Vagina (tissue), 2 donors: ENCODE results near the gene ZFX.

ENCODE experiments used
- POLR2A ChIP-seq, 2 donors: fragments of 450-650 bp; IDR thresholded peaks; one replicate each; pipeline ENCODE4 v1.6.1; 2017; ENCODE audit warnings: antibody characterized with exemption in 2 of 2, mild to moderate bottlenecking in 2 of 2, moderate library complexity in 2 of 2
- POLR2AphosphoS5 ChIP-seq, 2 donors: sonication (generic); formaldehyde crosslinking; IDR thresholded peaks; one replicate each; pipeline ENCODE4 v1.9.0; 2017; ENCODE audit warnings: antibody characterized with exemption in 2 of 2, mild to moderate bottlenecking in 2 of 2, low read depth in 1 of 2; ENCODE audit not compliant: insufficient read depth in 1 of 2
- TF ChIP-seq, protein P1 (sequence below), 3 experiments: fragments of 450-650 bp in 2 of 3; fragments of 200-600 bp in 1 of 3; sonication (generic) in 1 of 3; IDR thresholded peaks; one replicate each; pipeline ENCODE4 v1.5.1; 2017 to 2019; ENCODE audit warnings: antibody characterized with exemption in 3 of 3, mild to moderate bottlenecking in 2 of 3, moderate library complexity in 2 of 3

- TF ChIP-seq, protein P1, sequence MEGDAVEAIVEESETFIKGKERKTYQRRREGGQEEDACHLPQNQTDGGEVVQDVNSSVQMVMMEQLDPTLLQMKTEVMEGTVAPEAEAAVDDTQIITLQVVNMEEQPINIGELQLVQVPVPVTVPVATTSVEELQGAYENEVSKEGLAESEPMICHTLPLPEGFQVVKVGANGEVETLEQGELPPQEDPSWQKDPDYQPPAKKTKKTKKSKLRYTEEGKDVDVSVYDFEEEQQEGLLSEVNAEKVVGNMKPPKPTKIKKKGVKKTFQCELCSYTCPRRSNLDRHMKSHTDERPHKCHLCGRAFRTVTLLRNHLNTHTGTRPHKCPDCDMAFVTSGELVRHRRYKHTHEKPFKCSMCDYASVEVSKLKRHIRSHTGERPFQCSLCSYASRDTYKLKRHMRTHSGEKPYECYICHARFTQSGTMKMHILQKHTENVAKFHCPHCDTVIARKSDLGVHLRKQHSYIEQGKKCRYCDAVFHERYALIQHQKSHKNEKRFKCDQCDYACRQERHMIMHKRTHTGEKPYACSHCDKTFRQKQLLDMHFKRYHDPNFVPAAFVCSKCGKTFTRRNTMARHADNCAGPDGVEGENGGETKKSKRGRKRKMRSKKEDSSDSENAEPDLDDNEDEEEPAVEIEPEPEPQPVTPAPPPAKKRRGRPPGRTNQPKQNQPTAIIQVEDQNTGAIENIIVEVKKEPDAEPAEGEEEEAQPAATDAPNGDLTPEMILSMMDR (IDR thresholded peaks at IDR 0.05): no peak
- no peak for TF ChIP-seq POLR2AphosphoS5 (IDR thresholded peaks at IDR 0.05; ENCODE audit: insufficient read depth in 1 of 2, low read depth in 1 of 2)
- no peak for TF ChIP-seq POLR2A (IDR thresholded peaks at IDR 0.05)
Observed at GRCh38 chrX:24168807-24169206, 19.3 kb downstream of the ZFX start.
